IMR-90 (cell line): ENCODE results near the gene MICAL3. TPM values are rescaled to one million over a fixed set of nuclear protein-coding genes. Genes with fewer than 3 reads are reported as not detected.

ENCODE experiments used
- ATAC-seq: fragments of 200-7000 bp; cut with Tn5 transposase; 2 replicates; pipeline ENCODE4 v1.9.1; 2020; ENCODE audit warnings: low read depth, mild to moderate bottlenecking, moderate library complexity
- BruUV-seq: library from RNA; stranded (reverse); fragments of 400-500 nt; replicated peaks from 2 replicates; lab custom pipeline; 2021; lab: Mats Ljungman, UMichigan
- CTCF ChIA-PET: fragments of 300-600 bp; formaldehyde crosslinking; extraction: SDS; loops from one replicate; lab custom pipeline; 2021; ENCODE audit warnings: antibody characterized with exemption; lab: Yijun Ruan, JAX
- POLR2A ChIA-PET: fragments of 300-600 bp; sonication (Branson Sonifier 250); formaldehyde crosslinking; loops from one replicate; lab custom pipeline; 2022; ENCODE audit warnings: antibody characterized with exemption; ENCODE audit not compliant: unreplicated experiment; lab: Charles Lee
- DNase-seq: peaks from one replicate; pipeline ENCODE4 v3.0.0; 2013
- H2AFZ ChIP-seq: replicated peaks from 2 replicates; pipeline ENCODE3; 2013; ENCODE audit warnings: low read length, mild to moderate bottlenecking; ENCODE audit not compliant: poor library complexity
- H2AK5ac ChIP-seq: 2 replicates; pipeline ENCODE4 v1.6.1; 2013; ENCODE audit warnings: low read depth, low read length, inconsistent platforms
- H2AK9ac ChIP-seq: replicated peaks from 2 replicates; pipeline ENCODE3; 2013; ENCODE audit warnings: mild to moderate bottlenecking, low read depth, low read length, moderate library complexity; ENCODE audit not compliant: poor library complexity
- H2BK120ac ChIP-seq: 2 replicates; pipeline ENCODE4 v1.6.1; 2013; ENCODE audit warnings: low read depth, low read length, inconsistent platforms
- H2BK15ac ChIP-seq: 3 replicates; pipeline ENCODE4 v1.6.1; 2013; ENCODE audit warnings: low read depth, low read length, inconsistent platforms
- H2BK20ac ChIP-seq: 2 replicates; pipeline ENCODE4 v1.6.1; 2013; ENCODE audit warnings: low read depth, mild to moderate bottlenecking, inconsistent platforms, low read length, moderate library complexity
- H2BK5ac ChIP-seq: 2 replicates; pipeline ENCODE4 v1.6.1; 2013; ENCODE audit warnings: mild to moderate bottlenecking, low read depth, low read length, inconsistent platforms; ENCODE audit not compliant: poor library complexity, severe bottlenecking
- H3K14ac ChIP-seq: replicated peaks from 2 replicates; pipeline ENCODE4 v1.6.1; 2013; ENCODE audit warnings: low read depth, low read length, inconsistent platforms
- H3K18ac ChIP-seq: 2 replicates; pipeline ENCODE4 v1.6.1; 2013; ENCODE audit warnings: low read depth, low read length, control low read depth
- H3K23ac ChIP-seq: 2 replicates; pipeline ENCODE4 v1.6.1; 2013; ENCODE audit warnings: low read depth, low read length, inconsistent platforms
- H3K27ac ChIP-seq: 2 replicates; pipeline ENCODE4 v1.5.1; 2013; ENCODE audit warnings: mild to moderate bottlenecking, control low read depth, low read length; ENCODE audit not compliant: insufficient read depth
- H3K27me3 ChIP-seq: 2 replicates; pipeline ENCODE4 v1.6.1; 2013; ENCODE audit warnings: low read length; ENCODE audit not compliant: control insufficient read depth, insufficient read depth
- H3K36me3 ChIP-seq: 2 replicates; pipeline ENCODE4 v1.6.1; 2013; ENCODE audit warnings: low read length, mixed read lengths; ENCODE audit not compliant: control insufficient read depth, insufficient read depth
- H3K4ac ChIP-seq: 2 replicates; pipeline ENCODE4 v1.6.1; 2013; ENCODE audit warnings: low read depth, low read length, inconsistent platforms
- H3K4me1 ChIP-seq: 2 replicates; pipeline ENCODE4 v1.6.1; 2013; ENCODE audit warnings: low read length, mixed read lengths; ENCODE audit not compliant: control insufficient read depth, insufficient read depth
- H3K4me2 ChIP-seq: 2 replicates; pipeline ENCODE4 v1.6.1; 2013; ENCODE audit warnings: low read depth, mild to moderate bottlenecking, control low read depth, low read length, moderate library complexity
- H3K4me3 ChIP-seq: 2 replicates; pipeline ENCODE4 v1.5.1; 2013; ENCODE audit warnings: low read depth, mild to moderate bottlenecking, control low read depth, low read length, moderate library complexity; ENCODE audit not compliant: insufficient read depth
- H3K56ac ChIP-seq: 2 replicates; pipeline ENCODE4 v1.6.1; 2013; ENCODE audit warnings: low read length, inconsistent platforms; ENCODE audit not compliant: insufficient read depth; ENCODE audit errors: extremely low read depth
- H3K79me1 ChIP-seq, 2 experiments: 2 replicates each; pipeline ENCODE4 v1.6.1; 2013; ENCODE audit warnings: low read length in 2 of 2, inconsistent platforms in 1 of 2, low read depth in 1 of 2
- H3K9ac ChIP-seq: 2 replicates; pipeline ENCODE4 v1.6.1; 2013; ENCODE audit warnings: low read depth, low read length, control low read depth
- H3K9me1 ChIP-seq: 2 replicates; pipeline ENCODE4 v1.6.1; 2013; ENCODE audit warnings: low read length, inconsistent platforms; ENCODE audit not compliant: insufficient read depth
- H3K9me3 ChIP-seq: 2 replicates; pipeline ENCODE4 v1.6.1; 2013; ENCODE audit warnings: low read length; ENCODE audit not compliant: control insufficient read depth, insufficient read depth
- H4K20me1 ChIP-seq: 2 replicates; pipeline ENCODE4 v1.6.1; 2013; ENCODE audit warnings: low read length, inconsistent platforms; ENCODE audit not compliant: insufficient read depth
- H4K5ac ChIP-seq: 2 replicates; pipeline ENCODE4 v1.6.1; 2013; ENCODE audit warnings: mild to moderate bottlenecking, low read depth, low read length, control low read depth
- H4K8ac ChIP-seq, 2 experiments: 2 replicates each; pipeline ENCODE4 v1.6.1; 2013; ENCODE audit warnings: low read depth in 2 of 2, low read length in 2 of 2, control low read depth in 1 of 2, inconsistent platforms in 1 of 2
- H4K91ac ChIP-seq: 2 replicates; pipeline ENCODE4 v1.6.1; 2013; ENCODE audit warnings: low read depth, low read length, inconsistent platforms; ENCODE audit not compliant: insufficient read depth
- BHLHE40 ChIP-seq: fragments of 150-350 bp; IDR thresholded peaks from 2 replicates; pipeline ENCODE4 v1.6.1; 2016; ENCODE audit warnings: mild to moderate bottlenecking, low read depth, low read length
- CEBPB ChIP-seq: IDR thresholded peaks from 2 replicates; pipeline ENCODE4 v1.6.1; 2012; ENCODE audit warnings: low read depth, low read length, improper control_type of control experiment
- CHD1 ChIP-seq: IDR thresholded peaks from 2 replicates; pipeline ENCODE4 v1.6.1; 2012; ENCODE audit warnings: low read depth, low read length, improper control_type of control experiment
- CTCF ChIP-seq: conservative IDR thresholded peaks from 2 replicates; pipeline ENCODE4 v1.5.1; 2012; ENCODE audit warnings: mild to moderate bottlenecking, low read depth, low read length, improper control_type of control experiment
- ELK1 ChIP-seq: fragments of 150-350 bp; IDR thresholded peaks from 2 replicates; pipeline ENCODE4 v1.6.1; 2016; ENCODE audit warnings: low read depth, mild to moderate bottlenecking, low read length, moderate library complexity, borderline replicate concordance
- FOS ChIP-seq: fragments of 150-350 bp; IDR thresholded peaks from 2 replicates; pipeline ENCODE4 v1.6.1; 2016; ENCODE audit warnings: low read depth, low read length
- MAFK ChIP-seq: IDR thresholded peaks from 2 replicates; pipeline ENCODE4 v1.6.1; 2012; ENCODE audit warnings: low read depth, low read length, improper control_type of control experiment
- MAZ ChIP-seq: IDR thresholded peaks from 2 replicates; pipeline ENCODE4 v1.6.1; 2012; ENCODE audit warnings: low read depth, mild to moderate bottlenecking, low read length, improper control_type of control experiment, moderate library complexity, borderline replicate concordance
- MXI1 ChIP-seq: IDR thresholded peaks from 2 replicates; pipeline ENCODE4 v1.6.1; 2012; ENCODE audit warnings: low read depth, mild to moderate bottlenecking, low read length, moderate library complexity, borderline replicate concordance
- NFE2L2 ChIP-seq: fragments of 150-350 bp; IDR thresholded peaks from 2 replicates; pipeline ENCODE4 v1.6.1; 2016; ENCODE audit warnings: low read depth, mild to moderate bottlenecking, low read length
- POLR2A ChIP-seq: IDR thresholded peaks from 2 replicates; pipeline ENCODE4 v1.6.1; 2012; ENCODE audit warnings: mild to moderate bottlenecking, low read depth, low read length
- RAD21 ChIP-seq: IDR thresholded peaks from 2 replicates; pipeline ENCODE4 v1.6.1; 2012; ENCODE audit warnings: low read length, improper control_type of control experiment
- RCOR1 ChIP-seq: IDR thresholded peaks from 2 replicates; pipeline ENCODE4 v1.6.1; 2012; ENCODE audit warnings: mild to moderate bottlenecking, low read length, improper control_type of control experiment; ENCODE audit not compliant: insufficient replicate concordance
- RFX5 ChIP-seq: IDR thresholded peaks from 2 replicates; pipeline ENCODE4 v1.8.0; 2012; ENCODE audit warnings: low read depth, mild to moderate bottlenecking, low read length, moderate library complexity
- SMC3 ChIP-seq: fragments of 150-350 bp; IDR thresholded peaks from 2 replicates; pipeline ENCODE4 v1.6.1; 2016; ENCODE audit warnings: low read depth, mild to moderate bottlenecking, antibody characterized with exemption, low read length, moderate library complexity
- WGBS, 2 experiments: methylation state at CpG; one replicate each; pipeline versions ENCODE4 v1.1.5 to v1.1.7; 2013; ENCODE audit warnings: missing lambda C conversion rate in 2 of 2; ENCODE audit not compliant: insufficient read length in 1 of 2; ENCODE audit errors: extremely low coverage in 2 of 2; 5-methylcytosine and 5-hydroxymethylcytosine counted together
- dilution Hi-C: fragments of 300-500 bp; cut with HindIII; formaldehyde crosslinking; loops from one replicate; pipeline ENCODE4 v1.14.3; 2018; ENCODE audit warnings: low sequenced_read_pairs; ENCODE audit not compliant: unreplicated experiment
- in situ Hi-C: fragments of 300-500 bp; cut with MboI; formaldehyde crosslinking; loops from 3 replicates; pipeline ENCODE4 v1.14.3; 2019; ENCODE audit warnings: low sequenced_read_pairs, inconsistent platforms, mixed read lengths
- intact Hi-C: fragments of 100-400 bp; cut with micrococcal nuclease; formaldehyde crosslinking; loops from 2 replicates; pipeline ENCODE4 v1.10.0; 2022
- polyA plus RNA-seq, 3 experiments: library from polyadenylated mRNA; depleted of rRNA; stranded (reverse); fragments of >200 nt; gene quantifications; 2 replicates each; pipeline ENCODE4 v1.2.3, GENCODE V29; 2012; ENCODE audit warnings: low replicate concordance in 1 of 3
- total RNA-seq: library from RNA; depleted of rRNA; stranded (reverse); fragments of >200 nt; gene quantifications from 2 replicates; pipeline ENCODE4 v1.2.3, GENCODE V29; 2012

Gene MICAL3
- total and polyA plus RNA-seq, 2 of the 4 experiments (the other 2 are of a cell fraction), result 17.6 to 26.8 TPM

GRCh38 chr22:17817511-17818065, 206.8 kb downstream of the MICAL3 start:
- no peak overlapping the region for H2BK5ac ChIP-seq
- H3K9ac ChIP-seq, result no peak overlapping the region
- in situ Hi-C loops, result loop anchor here (25.0 kb wide), 1 partner anchor 730 kb away; the partner anchor contains the start of gene IL17RA
- no peak overlapping the region for H3K14ac ChIP-seq
- H3K4me3 ChIP-seq, result no peak overlapping the region
- no peak overlapping the region for H2AK9ac ChIP-seq
- H2AFZ ChIP-seq, result no peak overlapping the region
- TF ChIP-seq NFE2L2 (no peak), MAZ (no peak), MXI1 (no peak), POLR2A (no peak), RAD21 (no peak), CEBPB (no peak), RFX5 (no peak), ELK1 (no peak), FOS (no peak), CHD1 (no peak), MAFK (no peak), CTCF (no peak), BHLHE40 (no peak), RCOR1 (no peak), SMC3 (no peak)
- dilution Hi-C loops, result no loop called here
- H3K4me2 ChIP-seq, result no peak overlapping the region
- no peak overlapping the region for H4K8ac ChIP-seq
- no peaks in the 10 kb centered on the region for H3K9me3 ChIP-seq
- no peak for ATAC-seq
- ChIA-PET CTCF (no interaction called here), POLR2A (no interaction called here)
- H3K23ac ChIP-seq, result no peak overlapping the region
- no peak overlapping the region for H2BK20ac ChIP-seq
- no peaks in the 10 kb centered on the region; the same call in 1 of the 2 replicates for H4K20me1 ChIP-seq
- no peak for DNase-seq
- WGBS, 2 experiments, result 97% methylated on average over 17 of the region's 33 CpGs; no CpG with 5 or more reads in 1 of the 2 experiments
- no peak overlapping the region for H2AK5ac ChIP-seq
- no TSS peak for BruUV-seq
- H4K5ac ChIP-seq, result no peak overlapping the region
- H4K91ac ChIP-seq, result no peak overlapping the region
- no peaks in the 10 kb centered on the region for H3K9me1 ChIP-seq
- no peaks in the 10 kb centered on the region for H3K4me1 ChIP-seq
- no peak overlapping the region for H2BK15ac ChIP-seq
- no peak overlapping the region for H2BK120ac ChIP-seq
- no peak overlapping the region for H3K4ac ChIP-seq
- H3K27ac ChIP-seq, result no peak overlapping the region
- no peak overlapping the region for H3K56ac ChIP-seq
- H3K18ac ChIP-seq, result no peak overlapping the region
- intact Hi-C loops, result no loop called here
- peaks cover 43% of the 10 kb centered on the region for H3K36me3 ChIP-seq
- H3K27me3 ChIP-seq, result no peaks in the 10 kb centered on the region
- H3K79me1 ChIP-seq, result no peaks in the 10 kb centered on the region
